ENCODE data around the gene BRD3. TPM values are rescaled to one million over a fixed set of nuclear protein-coding genes. Genes with fewer than 3 reads are reported as not detected.

Gene BRD3
- total RNA-seq, 1 donor from 2014 or later, result 24.6 TPM

DNA sequence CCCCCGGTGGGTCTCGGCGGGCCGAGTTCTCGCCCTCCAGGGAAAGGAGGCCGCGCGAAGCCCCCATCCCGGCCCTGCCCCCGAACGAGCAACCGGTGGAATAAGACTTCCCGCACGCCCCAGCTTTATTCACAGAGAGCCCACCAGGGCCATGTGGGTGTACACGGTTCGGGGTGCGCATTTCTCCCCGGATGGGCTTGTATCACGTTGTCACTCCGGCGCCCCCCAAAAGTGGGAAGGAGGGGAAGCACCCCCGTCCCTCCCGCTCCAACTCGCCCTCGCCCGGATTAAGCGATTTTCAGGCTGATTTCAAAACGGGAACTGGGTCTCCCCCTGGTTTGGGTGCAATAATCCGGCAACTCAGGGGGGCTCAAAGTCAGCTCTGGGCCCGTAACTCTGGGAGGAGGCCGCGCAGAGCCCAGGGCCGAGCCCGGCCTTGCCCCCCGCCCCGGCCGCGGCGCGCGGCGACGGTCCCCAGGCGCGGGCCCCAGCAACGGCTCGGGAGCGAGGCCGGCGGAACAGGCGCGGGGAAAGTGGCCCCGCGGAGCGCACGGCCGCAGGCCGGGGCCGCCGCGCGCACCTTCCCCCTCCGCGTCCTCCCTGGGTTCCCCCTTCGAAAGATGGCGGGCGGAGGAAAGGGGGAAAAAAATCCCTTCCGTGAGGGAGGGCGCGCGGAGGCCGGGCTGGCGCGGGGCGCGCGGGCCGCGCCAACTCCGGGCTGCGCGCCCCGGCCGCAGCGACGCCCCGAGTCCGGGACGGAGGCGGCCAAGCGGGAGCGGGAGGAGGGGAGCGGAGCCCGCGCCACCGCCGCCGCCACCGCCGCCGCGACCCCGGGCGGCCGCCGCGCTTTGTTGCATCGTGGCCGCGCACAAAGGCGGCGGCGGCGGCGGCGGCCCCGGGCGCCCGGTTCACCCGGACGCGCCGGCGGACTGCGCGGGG is 644 bp downstream of the BRD3 start:
- peak; percentile 49 for DNase-seq (ENCODE audit: low spot score)
- no peak for ATAC-seq

DNA sequence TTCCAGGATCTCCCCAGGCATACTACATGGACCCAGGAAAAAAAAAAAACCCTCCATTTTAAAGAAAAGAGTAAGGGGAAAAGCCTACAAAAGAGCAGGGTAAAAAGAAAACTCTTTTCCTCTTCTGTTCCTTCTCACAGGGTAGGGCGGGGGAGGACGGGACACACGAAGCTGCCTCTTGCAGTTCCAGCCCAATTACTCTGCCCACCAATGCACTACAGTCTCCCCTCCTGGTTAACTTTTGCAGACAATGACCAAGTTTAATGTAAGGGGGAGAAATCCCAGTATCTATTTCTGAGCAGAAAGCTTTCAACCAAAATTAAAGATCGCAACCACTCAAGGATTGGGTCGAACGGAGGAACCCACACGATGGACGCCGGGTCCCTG is 1.3 kb downstream of the BRD3 start:
- ATAC-seq, result no peak
- DNase-seq (ENCODE audit: low spot score), result no peak

DNA sequence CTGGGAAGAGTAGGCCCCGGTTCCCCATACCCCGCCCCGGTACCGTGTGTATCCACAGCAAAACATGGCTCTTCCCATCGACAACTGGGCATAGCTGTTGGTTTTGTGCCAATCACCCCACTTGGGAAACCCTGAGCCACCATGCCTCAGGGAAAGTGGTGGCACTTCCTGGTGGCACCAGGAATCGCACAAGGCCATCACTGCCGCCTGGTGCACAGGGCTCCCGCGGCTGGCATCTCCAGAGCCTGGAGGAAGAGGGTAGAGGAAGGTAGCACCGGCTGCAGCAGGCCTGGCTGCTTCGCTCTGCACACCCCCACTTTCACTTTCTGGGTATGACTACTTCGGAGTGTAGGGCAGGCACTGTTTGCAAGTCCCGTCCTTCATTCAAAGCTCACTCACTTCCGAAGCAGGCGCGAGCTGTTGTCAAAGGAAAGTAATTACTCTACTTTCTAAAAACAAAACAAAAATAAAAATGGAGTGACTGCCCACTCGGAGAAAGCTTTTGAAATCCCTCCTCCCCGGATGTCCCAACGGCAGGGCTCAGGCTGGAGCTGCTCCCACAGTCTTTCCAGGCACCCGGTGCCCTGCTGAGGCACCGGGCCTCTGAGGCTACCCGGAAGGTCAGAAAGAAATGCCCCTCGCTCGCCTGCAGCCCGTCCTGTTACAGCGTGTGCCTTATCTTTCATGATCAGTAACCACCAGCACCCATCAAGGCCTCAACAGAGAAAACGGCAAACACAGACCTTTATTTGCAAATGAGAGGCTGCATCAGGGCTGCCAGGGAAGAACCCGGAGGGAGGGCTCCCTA is 2.0 kb downstream of the BRD3 start:
- peak; percentile 20 for ATAC-seq

DNA sequence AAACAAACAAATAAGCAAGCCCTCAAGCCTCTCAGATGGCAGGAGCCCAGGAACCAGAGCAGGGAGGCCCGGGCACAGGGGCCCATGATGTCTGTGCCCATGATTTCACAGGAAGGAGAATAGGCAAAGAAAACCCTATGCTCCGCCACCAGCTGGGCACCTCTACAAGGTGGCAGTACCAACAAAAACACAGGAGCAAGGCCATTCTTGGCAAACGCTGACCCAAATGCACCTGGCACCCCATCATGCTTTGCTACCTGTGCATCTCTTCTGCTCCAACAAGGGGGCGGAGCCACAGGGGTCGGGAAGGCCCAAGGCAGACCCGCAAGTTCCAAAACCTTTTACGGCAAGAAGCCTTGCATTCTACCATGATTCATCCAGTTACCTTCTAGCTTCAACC is 3.1 kb downstream of the BRD3 start:
- DNase-seq (ENCODE audit: low spot score), result no peak
- ATAC-seq, result no peak

More for the DNA sequence above, 2.0 kb downstream of the BRD3 start:
- DNase-seq (ENCODE audit: low spot score), result peak; percentile 62

DNA sequence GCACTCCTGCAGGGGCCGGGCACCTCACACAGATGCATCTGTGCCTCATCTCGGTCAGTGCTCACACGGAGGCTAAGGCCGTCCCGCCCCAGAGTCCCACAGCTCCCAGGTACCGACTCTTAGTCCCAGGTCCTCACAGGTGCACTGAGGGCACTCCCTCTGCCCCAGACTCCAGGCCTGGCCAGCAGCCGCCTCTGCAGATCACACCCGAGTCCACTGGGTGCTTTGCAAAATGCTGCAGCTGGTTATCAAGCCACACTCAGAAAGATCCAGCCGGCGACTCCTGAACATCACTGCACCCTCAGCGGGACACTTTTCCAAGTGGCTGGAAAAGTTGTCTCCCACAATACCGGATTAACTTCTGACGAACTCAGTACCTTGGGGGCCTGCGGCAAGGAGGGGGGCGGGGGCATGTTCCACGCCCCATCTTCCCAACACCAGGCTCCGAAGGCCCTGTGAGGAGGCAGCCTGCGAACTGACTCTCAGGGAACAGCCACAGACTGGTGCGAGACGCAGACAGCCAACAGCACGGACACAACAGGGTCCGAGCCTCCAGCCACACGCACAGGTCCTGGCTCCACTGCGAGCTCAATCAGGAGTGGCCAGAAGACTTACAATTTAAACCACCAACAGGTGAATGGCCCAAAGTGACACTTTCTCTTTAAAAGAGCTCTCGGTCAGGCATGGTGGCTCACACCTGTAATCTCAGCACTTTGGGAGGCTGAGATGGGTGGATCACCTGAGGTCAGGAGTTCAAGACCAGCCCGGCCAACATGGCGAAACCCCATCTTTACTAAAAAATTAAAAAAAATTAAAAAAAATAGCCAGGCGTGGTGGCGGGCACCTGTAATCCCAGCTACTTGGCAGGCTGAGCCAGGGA is 4.0 kb downstream of the BRD3 start:
- DNase-seq (ENCODE audit: low spot score) (no peak), ATAC-seq (no peak)

DNA sequence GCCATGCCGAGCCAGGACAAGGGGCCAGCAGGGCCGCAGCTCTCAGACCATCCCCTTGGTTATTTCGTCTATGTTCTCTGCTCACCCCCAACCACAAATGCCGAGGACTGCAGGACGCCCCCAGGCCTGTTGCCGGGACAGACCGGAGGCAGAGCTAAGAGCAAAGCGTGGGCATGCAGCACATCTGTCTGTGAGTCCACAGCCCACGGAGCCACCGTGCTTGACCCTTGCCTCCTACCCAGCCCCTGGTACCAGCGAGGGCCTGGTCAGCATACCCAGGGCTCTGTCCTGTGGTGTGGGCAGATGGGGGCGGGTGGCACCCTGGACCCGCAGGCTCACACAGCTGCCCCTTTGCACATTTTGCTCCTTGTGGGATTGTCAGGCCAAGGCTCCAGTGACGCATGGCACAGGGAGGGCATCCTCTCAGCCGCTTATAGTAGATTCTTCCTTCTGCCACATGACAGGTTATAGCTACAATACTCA is 4.7 kb downstream of the BRD3 start:
- DNase-seq (ENCODE audit: low spot score) (no peak), ATAC-seq (no peak)

DNA sequence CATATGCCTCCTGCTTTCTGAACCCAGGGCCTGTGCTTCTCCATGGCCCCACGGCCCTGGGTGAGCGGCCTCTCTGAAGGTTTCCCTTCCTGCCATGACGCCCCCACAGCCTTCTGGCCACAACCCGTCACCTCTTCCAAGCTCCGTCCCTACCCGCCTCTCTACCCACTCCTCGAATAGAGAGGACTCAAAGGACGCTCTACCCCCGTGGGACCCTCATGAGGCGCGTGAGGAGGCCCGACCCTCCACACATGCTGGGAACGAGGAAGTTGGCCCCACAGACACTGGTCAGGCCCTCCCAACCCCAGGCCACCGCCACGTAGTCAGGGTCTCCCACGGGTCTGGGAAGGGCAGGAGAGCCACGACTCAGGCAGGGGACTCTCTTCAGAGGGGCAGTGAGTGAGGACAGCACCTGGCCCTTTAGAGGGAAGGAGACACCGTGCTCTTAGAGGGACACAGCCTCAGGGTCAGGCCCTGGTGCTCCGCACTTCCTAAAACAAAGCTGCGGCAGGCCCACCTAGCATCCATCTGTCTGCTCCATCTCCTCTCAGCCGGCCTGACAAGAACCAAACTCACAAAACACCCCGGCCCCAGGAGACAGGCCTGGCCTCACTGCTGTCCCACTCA is 5.3 kb downstream of the BRD3 start:
- no peak for DNase-seq (ENCODE audit: low spot score)
- no peak for ATAC-seq

DNA sequence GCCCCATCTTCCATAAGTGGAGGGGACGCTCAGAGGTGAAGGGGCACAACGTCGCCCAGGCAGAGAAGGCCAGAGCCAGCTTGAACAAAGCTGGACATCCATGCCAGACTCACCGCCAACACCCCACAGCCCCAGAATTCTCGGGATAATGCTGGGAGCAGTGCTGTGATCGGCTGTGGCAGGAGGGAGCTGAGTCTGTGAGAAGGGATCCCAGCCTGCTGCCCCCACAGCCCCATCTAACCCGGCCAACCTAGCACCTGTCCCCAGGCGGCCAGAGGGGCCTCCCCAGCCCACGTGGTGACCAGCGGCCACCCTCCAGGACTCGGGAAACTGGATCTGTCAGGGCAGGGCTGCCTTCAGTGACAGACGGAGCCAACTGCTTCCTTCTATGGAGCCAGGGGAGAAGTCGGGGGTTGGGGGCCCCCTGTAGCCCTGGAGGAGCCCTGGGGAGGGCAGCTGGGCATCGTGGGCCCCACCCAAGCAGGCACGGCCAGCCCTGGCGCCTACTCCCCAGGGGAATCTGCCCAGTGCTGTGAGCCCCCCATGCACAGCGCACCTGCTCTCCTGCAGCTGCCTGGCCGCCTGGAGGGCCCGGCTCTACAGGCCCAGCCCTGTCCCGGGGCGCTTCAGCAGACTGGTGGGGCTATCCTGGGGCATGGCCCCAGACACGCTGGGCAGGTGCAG is 6.0 kb downstream of the BRD3 start:
- ATAC-seq, result no peak
- DNase-seq (ENCODE audit: low spot score), result no peak

DNA sequence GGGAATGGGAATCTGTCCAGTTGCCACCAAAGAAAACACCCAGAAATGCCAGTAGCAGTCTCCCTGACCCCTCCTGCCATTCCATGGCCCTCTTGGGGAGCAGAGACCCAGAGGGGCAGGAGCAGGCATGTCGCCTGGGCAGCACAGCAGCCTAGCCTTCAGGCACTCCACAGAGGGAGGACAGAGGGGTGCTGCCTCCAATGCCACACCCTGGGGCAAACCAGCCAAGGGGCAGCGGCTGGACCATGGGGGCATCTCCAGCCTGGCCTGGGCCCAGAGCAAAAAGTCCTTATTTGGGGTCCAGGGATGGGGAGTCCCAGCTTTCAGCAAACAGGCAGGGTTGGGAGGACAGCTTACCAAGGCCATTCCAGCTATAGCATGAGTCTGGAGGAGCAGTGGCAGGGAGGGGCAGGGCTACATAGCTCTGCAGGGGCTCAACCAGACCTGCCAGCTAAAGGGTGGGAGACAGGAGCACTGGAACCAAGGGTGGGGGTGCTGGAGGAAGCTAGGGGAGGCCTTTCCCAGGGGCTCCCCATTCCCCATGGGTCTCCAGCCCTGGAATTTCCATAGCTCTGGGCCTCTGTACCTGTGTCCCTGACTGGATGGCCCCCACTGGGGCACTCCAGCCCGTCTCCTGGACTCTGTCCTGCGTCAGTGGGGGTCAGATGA is 6.7 kb downstream of the BRD3 start:
- DNase-seq (ENCODE audit: low spot score), result no peak
- ATAC-seq, result no peak

DNA sequence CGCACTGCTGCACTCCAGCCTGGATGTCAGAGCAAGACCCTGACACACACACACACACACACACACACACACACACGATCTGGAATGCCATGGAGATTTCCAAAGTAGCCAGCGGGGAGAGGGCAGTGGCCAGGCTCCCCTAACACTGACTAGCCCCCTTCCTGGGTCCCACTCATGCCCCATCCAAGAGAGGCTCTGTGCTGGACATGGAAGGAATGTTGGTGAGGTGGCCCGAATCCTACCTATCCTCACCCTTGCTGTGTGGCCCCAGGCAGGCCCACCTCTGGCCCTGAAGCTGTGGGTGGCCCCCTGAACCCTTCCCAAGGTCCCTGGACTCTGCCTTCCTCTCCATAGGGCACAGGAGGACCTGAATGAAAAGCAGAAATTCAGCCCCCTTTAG is 7.3 kb downstream of the BRD3 start:
- no peak for ATAC-seq
- no peak for DNase-seq (ENCODE audit: low spot score)

DNA sequence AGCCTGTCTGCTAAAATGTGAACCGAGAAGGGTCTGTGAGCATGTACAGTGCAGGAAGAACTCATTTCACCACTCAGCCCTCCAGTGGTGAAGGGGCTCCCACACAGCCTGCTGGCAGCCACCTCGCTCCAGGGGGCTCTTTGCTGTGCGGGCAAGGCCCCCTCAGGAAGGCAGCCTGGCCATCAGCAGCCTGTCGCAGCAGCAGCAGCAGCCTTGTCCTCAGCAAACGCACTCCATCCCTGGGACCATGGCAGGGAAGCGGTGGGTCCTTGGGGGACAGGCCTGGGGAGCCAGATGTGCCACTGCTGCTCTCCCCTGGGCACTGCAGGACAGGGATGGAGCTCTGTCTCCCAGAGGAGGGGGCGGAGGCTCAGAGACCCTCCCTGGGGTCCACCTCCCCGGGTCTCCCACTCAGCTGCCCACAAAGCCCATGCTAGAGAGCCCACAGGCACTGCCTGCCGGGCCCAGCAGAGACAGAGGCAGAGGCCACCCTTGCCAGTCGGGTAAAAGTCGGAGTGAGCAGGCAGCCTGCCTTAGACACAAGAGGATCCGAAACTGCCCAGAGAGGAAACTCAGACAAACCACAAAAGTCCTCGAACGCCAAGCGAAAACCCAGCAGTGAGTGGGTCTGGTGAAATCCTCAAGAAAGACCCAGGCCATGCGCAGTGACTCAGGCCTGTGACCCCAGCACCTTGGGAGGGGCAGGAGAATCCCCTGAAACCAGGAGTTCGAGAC is 8.0 kb downstream of the BRD3 start:
- ATAC-seq, result no peak
- no peak for DNase-seq (ENCODE audit: low spot score)

DNA sequence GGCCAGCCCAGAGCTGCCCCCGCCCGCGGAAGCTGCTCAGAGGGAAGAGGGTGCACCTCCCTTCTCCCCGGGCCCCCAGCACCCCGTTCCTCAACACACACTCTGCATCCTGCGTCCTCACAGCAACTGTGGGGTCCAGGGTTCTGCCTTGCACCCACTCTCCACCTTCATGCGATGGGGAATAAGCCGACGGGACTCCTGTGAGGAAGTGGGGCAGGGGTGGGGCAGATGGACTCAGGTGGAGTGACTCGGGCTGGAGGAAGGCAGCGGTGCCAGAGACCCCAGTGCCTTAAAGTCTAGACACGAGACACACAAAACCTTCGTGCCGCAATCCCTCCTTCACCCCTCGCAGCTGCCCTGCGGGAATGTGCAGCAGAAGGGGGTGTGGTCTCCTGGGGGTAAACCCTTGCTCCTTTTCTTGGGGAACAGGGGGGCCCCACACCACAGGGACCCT is 8.6 kb downstream of the BRD3 start:
- ATAC-seq, result no peak
- peak; percentile 45 for DNase-seq (ENCODE audit: low spot score)

DNA sequence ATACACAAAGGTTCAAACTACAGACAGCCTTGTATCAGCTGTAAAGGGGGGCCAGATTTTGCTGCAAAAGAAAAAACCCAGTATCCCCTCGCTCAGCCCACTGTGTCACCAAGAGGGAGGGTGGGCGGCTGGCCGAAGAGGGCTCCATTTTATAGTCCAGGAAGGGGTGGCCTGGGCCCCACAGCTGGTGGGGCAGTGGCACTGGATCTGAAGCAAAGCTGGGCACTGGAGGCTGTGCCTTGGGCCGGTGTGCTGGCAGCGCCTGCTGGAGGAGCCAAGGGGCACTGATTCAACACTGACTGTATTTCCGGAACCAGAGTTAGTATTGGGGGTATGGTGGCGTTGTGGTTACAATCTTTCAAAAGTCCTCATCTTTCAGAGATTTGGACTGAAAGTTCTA is 9.1 kb downstream of the BRD3 start:
- peak; percentile 30 for ATAC-seq
- DNase-seq (ENCODE audit: low spot score), result peak; percentile 55

DNA sequence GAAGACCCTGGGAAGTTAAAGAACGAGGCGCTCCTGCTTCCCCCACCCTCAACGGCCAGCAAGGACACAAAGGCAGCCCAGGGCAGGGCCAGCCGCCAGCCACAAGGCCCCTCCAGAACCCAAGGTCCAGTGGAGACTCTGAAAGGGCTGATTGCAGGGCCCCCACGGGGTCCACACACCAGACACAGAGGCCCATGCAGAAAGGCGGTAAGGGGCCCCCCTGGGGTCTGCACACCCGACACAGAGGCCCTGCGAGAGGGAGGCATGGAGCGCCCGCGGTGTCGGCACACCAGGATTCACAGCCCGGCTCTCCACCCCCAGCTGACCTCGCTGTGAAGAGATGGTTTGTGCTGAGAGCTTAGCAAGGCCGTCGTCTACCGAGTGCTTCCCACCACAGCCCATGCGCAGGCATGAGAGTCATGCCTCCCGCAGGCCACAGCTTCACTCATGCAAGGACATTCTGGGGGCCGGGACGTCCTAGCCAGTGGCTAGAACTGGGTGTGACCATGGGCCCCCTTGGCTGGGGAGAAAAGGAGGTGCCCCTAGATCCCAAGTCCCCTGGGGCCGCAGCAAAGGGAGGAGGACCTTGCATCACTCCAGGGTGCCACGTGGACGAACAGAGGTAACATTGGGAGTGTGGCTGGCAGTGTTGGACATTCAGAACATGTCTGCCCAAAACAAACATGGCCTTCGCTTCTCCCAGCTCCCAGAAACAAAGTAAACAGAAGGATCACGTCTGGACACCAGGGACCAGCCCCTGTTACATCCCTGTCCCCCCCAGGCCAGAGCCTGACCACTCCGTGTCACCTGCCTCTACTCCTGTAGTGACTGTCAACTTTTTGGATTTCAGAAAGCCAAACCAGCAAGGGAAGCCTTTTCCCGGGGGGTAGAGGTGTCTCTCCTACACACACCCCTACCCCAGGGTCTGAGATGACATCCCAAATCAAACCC is 9.8 kb downstream of the BRD3 start:
- ATAC-seq, result peak; percentile 57
- DNase-seq (ENCODE audit: low spot score), result peak; percentile 90

DNA sequence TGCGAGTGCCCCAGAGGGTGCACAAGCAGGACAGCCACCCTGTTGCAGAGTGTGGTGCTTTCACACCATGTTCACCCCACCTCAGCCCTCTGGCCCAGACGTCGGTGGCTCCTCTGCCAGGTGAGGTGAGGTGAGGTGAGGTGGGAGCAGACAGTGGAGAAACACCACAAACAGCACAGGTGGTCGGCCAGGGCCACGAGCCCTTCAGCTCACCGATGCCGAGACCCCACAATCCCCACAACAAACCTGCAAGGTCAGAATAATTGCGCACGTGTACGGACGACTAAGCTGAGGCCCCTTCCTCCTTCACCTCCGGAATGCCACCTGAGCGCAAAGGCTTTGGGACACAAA is 10.5 kb downstream of the BRD3 start:
- no peak for ATAC-seq
- no peak for DNase-seq (ENCODE audit: low spot score)

DNA sequence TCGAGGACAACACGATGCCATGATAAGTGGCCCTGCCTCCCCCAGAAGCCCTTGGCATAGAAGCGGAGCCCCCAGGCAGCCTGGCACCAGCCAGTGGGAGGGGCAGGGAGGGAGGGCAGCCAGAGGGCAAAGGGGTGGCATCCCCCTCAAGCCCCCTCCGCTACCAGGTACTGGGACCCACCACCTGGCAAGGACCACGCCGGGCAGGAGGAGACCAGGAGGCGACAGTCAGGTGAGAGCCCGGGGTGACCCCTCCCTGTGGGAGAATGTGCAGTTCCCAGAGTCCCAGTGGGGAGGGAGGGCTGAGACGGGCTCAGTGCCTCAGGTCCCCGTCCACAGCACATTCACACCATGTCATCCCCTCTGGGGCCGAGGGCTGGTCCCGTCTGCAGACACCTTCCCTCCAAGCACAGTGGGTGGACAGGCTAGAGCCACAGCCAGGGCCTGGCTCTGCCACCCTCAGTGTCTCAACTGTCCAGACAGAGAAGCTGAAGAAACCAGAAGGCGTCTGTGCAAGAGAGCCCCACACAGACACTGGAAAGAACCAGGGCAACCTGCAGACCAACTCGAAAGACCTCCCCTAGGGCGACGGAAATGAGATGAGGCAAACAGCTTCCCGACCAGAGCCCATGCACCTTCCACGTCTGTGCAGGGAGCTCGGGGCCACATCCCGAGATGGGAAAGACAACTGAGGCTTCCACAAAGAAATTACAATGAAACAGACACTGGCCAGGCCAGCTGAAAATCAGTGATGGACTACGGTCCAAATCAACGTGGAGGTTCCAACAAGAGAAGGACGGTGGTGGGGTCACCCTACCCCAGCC is 11.1 kb downstream of the BRD3 start:
- ATAC-seq, result peak; percentile 2
- no peak for DNase-seq (ENCODE audit: low spot score)

Data from left lobe of liver (tissue), 2 donors.